ENCODE data around the gene USP34. TPM values are rescaled to one million over a fixed set of nuclear protein-coding genes. Genes with fewer than 3 reads are reported as not detected.

The USP34 gene
- total and polyA plus RNA-seq, 7 experiments from 2014 or later = 15.3 to 186 (median 164) TPM

GRCh38 chr2:61335187-61335586 is 135.7 kb downstream of the USP34 start:
- H3K4me3 Mint-ChIP-seq = no peak overlapping the region
- ATAC-seq = no peak
- Histone ChIP-seq H3K4me3 (ENCODE audit: low read length) (no peak overlapping the region), H3K36me3 (ENCODE audit: control insufficient read depth in 2 of 3, insufficient read depth in 3 of 3, low read length in 3 of 3) (peaks cover 0 to 23% (median 7%) of the 10 kb centered on the region in 3 experiments), H3K4me1 (ENCODE audit: control insufficient read depth in 2 of 2, insufficient read depth in 2 of 2, low read length in 2 of 2) (no peaks in the 10 kb centered on the region), H3K27me3 (ENCODE audit: control insufficient read depth in 2 of 2, insufficient read depth in 2 of 2, low read length in 2 of 2) (no peaks in the 10 kb centered on the region), H3K27ac (ENCODE audit: low read depth, low read length) (no peak overlapping the region), H3K9me3 (ENCODE audit: control insufficient read depth in 2 of 3, low read length in 3 of 3) (no peaks in the 10 kb centered on the region)
- no peaks in the 10 kb centered on the region for H3K9me3 Mint-ChIP-seq
- intact Hi-C loops (cut with micrococcal nuclease) = no loop called here
- ChIA-PET CTCF (no interaction called here), POLR2A (no interaction called here)
- no peaks in the 10 kb centered on the region for H3K27me3 Mint-ChIP-seq
- DNase-seq = no peak
- H3K27ac Mint-ChIP-seq = peak overlapping the region in 1 of 9 donors; percentile 12
- peaks cover 0 to 8% (median 4%) of the 10 kb centered on the region in 7 donors for H3K4me1 Mint-ChIP-seq
- peaks cover 4 to 52% (median 27%) of the 10 kb centered on the region in 5 donors for H3K36me3 Mint-ChIP-seq

GRCh38 chr2:61334466-61334865 is 136.4 kb downstream of the USP34 start:
- Mint-ChIP-seq H3K27me3 (no peaks in the 10 kb centered on the region), H3K27ac (peak overlapping the region in 2 of 9 donors; percentile 16 to 57), H3K4me1 (peaks cover 0 to 8% (median 4%) of the 10 kb centered on the region in 7 donors), H3K36me3 (peaks cover 4 to 57% (median 31%) of the 10 kb centered on the region in 5 donors), H3K9me3 (no peaks in the 10 kb centered on the region), H3K4me3 (no peak overlapping the region)
- Histone ChIP-seq H3K27ac (ENCODE audit: low read depth, low read length) (no peak overlapping the region), H3K27me3 (ENCODE audit: control insufficient read depth in 2 of 2, insufficient read depth in 2 of 2, low read length in 2 of 2) (no peaks in the 10 kb centered on the region), H3K4me1 (ENCODE audit: control insufficient read depth in 2 of 2, insufficient read depth in 2 of 2, low read length in 2 of 2) (no peaks in the 10 kb centered on the region), H3K9me3 (ENCODE audit: control insufficient read depth in 2 of 3, low read length in 3 of 3) (no peaks in the 10 kb centered on the region), H3K36me3 (ENCODE audit: control insufficient read depth in 2 of 3, insufficient read depth in 3 of 3, low read length in 3 of 3) (peaks cover 0 to 29% (median 12%) of the 10 kb centered on the region in 3 experiments), H3K4me3 (ENCODE audit: low read length) (no peak overlapping the region)
- ATAC-seq (no peak), DNase-seq (no peak)
- ChIA-PET CTCF (no interaction called here), POLR2A (no interaction called here)
- intact Hi-C loops (cut with micrococcal nuclease) = no loop called here

GRCh38 chr2:61328707-61329251 is 142.1 kb downstream of the USP34 start:
- no peaks in the 10 kb centered on the region for H3K4me1 ChIP-seq (ENCODE audit: control insufficient read depth in 2 of 2, insufficient read depth in 2 of 2, low read length in 2 of 2)
- peaks cover 2 to 25% (median 4%) of the 10 kb centered on the region in 7 donors for H3K4me1 Mint-ChIP-seq
- peaks cover 0 to 45% (median 4%) of the 10 kb centered on the region in 3 experiments for H3K36me3 ChIP-seq (ENCODE audit: control insufficient read depth in 2 of 3, insufficient read depth in 3 of 3, low read length in 3 of 3)
- no peaks in the 10 kb centered on the region for H3K27me3 ChIP-seq (ENCODE audit: control insufficient read depth in 2 of 2, insufficient read depth in 2 of 2, low read length in 2 of 2)
- CTCF ChIA-PET = no interaction called here
- peak overlapping the region in 1 of 10 donors; percentile 5 for H3K4me3 Mint-ChIP-seq
- H3K36me3 Mint-ChIP-seq = peaks cover 4 to 49% (median 26%) of the 10 kb centered on the region in 5 donors
- H3K27ac ChIP-seq (ENCODE audit: low read depth, low read length) = no peak overlapping the region
- H3K9me3 Mint-ChIP-seq = peaks cover 0 to 2% (median 0%) of the 10 kb centered on the region in 11 donors
- no peak overlapping the region for H3K4me3 ChIP-seq (ENCODE audit: low read length)
- intact Hi-C loops (cut with micrococcal nuclease) = no loop called here
- peak overlapping the region in 2 of 9 donors; percentile 53 to 59 for H3K27ac Mint-ChIP-seq
- no peaks in the 10 kb centered on the region for H3K9me3 ChIP-seq (ENCODE audit: control insufficient read depth in 2 of 3, low read length in 3 of 3)
- no peaks in the 10 kb centered on the region for H3K27me3 Mint-ChIP-seq
- ATAC-seq = no peak
- DNase-seq = no peak
- POLR2A ChIA-PET = no interaction called here

GRCh38 chr2:61327173-61327572 is 143.7 kb downstream of the USP34 start:
- POLR2A ChIA-PET = no interaction called here
- no peak for DNase-seq

GRCh38 chr2:61326423-61326822 is 144.5 kb downstream of the USP34 start:
- H3K27ac ChIP-seq (ENCODE audit: low read depth, low read length) = no peak overlapping the region
- DNase-seq = no peak
- H3K4me3 ChIP-seq (ENCODE audit: low read length) = no peak overlapping the region
- no peaks in the 10 kb centered on the region for H3K9me3 ChIP-seq (ENCODE audit: control insufficient read depth in 2 of 3, low read length in 3 of 3)
- H3K4me1 ChIP-seq (ENCODE audit: control insufficient read depth in 2 of 2, insufficient read depth in 2 of 2, low read length in 2 of 2) = no peaks in the 10 kb centered on the region
- Mint-ChIP-seq H3K27ac (no peak overlapping the region), H3K27me3 (no peaks in the 10 kb centered on the region), H3K4me1 (peaks cover 2 to 25% (median 4%) of the 10 kb centered on the region in 7 donors), H3K4me3 (no peak overlapping the region), H3K9me3 (peaks cover 0 to 3% (median 0%) of the 10 kb centered on the region in 11 donors), H3K36me3 (peaks cover 8 to 55% (median 33%) of the 10 kb centered on the region in 5 donors)
- no peaks in the 10 kb centered on the region for H3K27me3 ChIP-seq (ENCODE audit: control insufficient read depth in 2 of 2, insufficient read depth in 2 of 2, low read length in 2 of 2)
- peaks cover 0 to 47% (median 4%) of the 10 kb centered on the region in 3 experiments for H3K36me3 ChIP-seq (ENCODE audit: control insufficient read depth in 2 of 3, insufficient read depth in 3 of 3, low read length in 3 of 3)
- POLR2A ChIA-PET = interaction anchor here (0.8 kb wide), 1 partner anchor 1455 kb away, joined by 3 read pairs; no protein-coding TSS in a partner anchor
- intact Hi-C loops (cut with micrococcal nuclease) = no loop called here
- no peak for ATAC-seq
- CTCF ChIA-PET = no interaction called here

More at GRCh38 chr2:61327173-61327572, 143.7 kb downstream of the USP34 start:
- Mint-ChIP-seq H3K27ac (peak overlapping the region in 4 of 9 donors; percentile 8 to 52 (median 26)), H3K4me1 (peaks cover 2 to 25% (median 4%) of the 10 kb centered on the region in 7 donors), H3K27me3 (no peaks in the 10 kb centered on the region), H3K9me3 (peaks cover 0 to 2% (median 0%) of the 10 kb centered on the region in 11 donors), H3K36me3 (peaks cover 6 to 48% (median 31%) of the 10 kb centered on the region in 5 donors), H3K4me3 (peak overlapping the region in 1 of 10 donors; percentile 46)
- H3K4me3 ChIP-seq (ENCODE audit: low read length) = no peak overlapping the region
- intact Hi-C loops (cut with micrococcal nuclease) = no loop called here
- no peaks in the 10 kb centered on the region for H3K4me1 ChIP-seq (ENCODE audit: control insufficient read depth in 2 of 2, insufficient read depth in 2 of 2, low read length in 2 of 2)
- no peaks in the 10 kb centered on the region for H3K9me3 ChIP-seq (ENCODE audit: control insufficient read depth in 2 of 3, low read length in 3 of 3)
- no peak for ATAC-seq
- peaks cover 0 to 43% (median 4%) of the 10 kb centered on the region in 3 experiments for H3K36me3 ChIP-seq (ENCODE audit: control insufficient read depth in 2 of 3, insufficient read depth in 3 of 3, low read length in 3 of 3)
- H3K27me3 ChIP-seq (ENCODE audit: control insufficient read depth in 2 of 2, insufficient read depth in 2 of 2, low read length in 2 of 2) = no peaks in the 10 kb centered on the region
- CTCF ChIA-PET = no interaction called here
- H3K27ac ChIP-seq (ENCODE audit: low read depth, low read length) = no peak overlapping the region

GRCh38 chr2:61320181-61320580 is 150.7 kb downstream of the USP34 start:
- intact Hi-C loops (cut with micrococcal nuclease) = no loop called here
- Mint-ChIP-seq H3K4me3 (no peak overlapping the region), H3K36me3 (peaks cover 4 to 49% (median 22%) of the 10 kb centered on the region in 5 donors), H3K4me1 (peaks cover 0 to 4% (median 0%) of the 10 kb centered on the region in 7 donors), H3K9me3 (peaks cover 0 to 2% (median 0%) of the 10 kb centered on the region in 11 donors), H3K27ac (no peak overlapping the region), H3K27me3 (no peaks in the 10 kb centered on the region)
- no peak overlapping the region for H3K27ac ChIP-seq (ENCODE audit: low read depth, low read length)
- no peak for DNase-seq
- no peaks in the 10 kb centered on the region for H3K27me3 ChIP-seq (ENCODE audit: control insufficient read depth in 2 of 2, insufficient read depth in 2 of 2, low read length in 2 of 2)
- CTCF ChIA-PET = no interaction called here
- no peaks in the 10 kb centered on the region for H3K9me3 ChIP-seq (ENCODE audit: control insufficient read depth in 2 of 3, low read length in 3 of 3)
- peaks cover 0 to 46% (median 3%) of the 10 kb centered on the region in 3 experiments for H3K36me3 ChIP-seq (ENCODE audit: control insufficient read depth in 2 of 3, insufficient read depth in 3 of 3, low read length in 3 of 3)
- ATAC-seq = no peak
- no peak overlapping the region for H3K4me3 ChIP-seq (ENCODE audit: low read length)
- no peaks in the 10 kb centered on the region for H3K4me1 ChIP-seq (ENCODE audit: control insufficient read depth in 2 of 2, insufficient read depth in 2 of 2, low read length in 2 of 2)
- POLR2A ChIA-PET = no interaction called here

- POLR2A ChIA-PET = interaction anchor here (0.7 kb wide), 1 partner anchor 130 kb away, joined by 3 read pairs; no protein-coding TSS in a partner anchor
- CTCF ChIA-PET = no interaction called here
Measured at GRCh38 chr2:61318553-61318952, 152.3 kb downstream of the USP34 start.

More at GRCh38 chr2:61318553-61318952, 152.3 kb downstream of the USP34 start:
- H3K27ac Mint-ChIP-seq = no peak overlapping the region
- no peaks in the 10 kb centered on the region for H3K27me3 ChIP-seq (ENCODE audit: control insufficient read depth in 2 of 2, insufficient read depth in 2 of 2, low read length in 2 of 2)
- DNase-seq (no peak), ATAC-seq (no peak)
- no peaks in the 10 kb centered on the region for H3K9me3 ChIP-seq (ENCODE audit: control insufficient read depth in 2 of 3, low read length in 3 of 3)
- H3K36me3 ChIP-seq (ENCODE audit: control insufficient read depth in 2 of 3, insufficient read depth in 3 of 3, low read length in 3 of 3) = peaks cover 3 to 37% (median 3%) of the 10 kb centered on the region in 3 experiments
- H3K27ac ChIP-seq (ENCODE audit: low read depth, low read length) = no peak overlapping the region
- H3K27me3 Mint-ChIP-seq = no peaks in the 10 kb centered on the region
- H3K4me3 ChIP-seq (ENCODE audit: low read length) = no peak overlapping the region
- H3K4me1 Mint-ChIP-seq = peaks cover 0 to 4% (median 0%) of the 10 kb centered on the region in 7 donors
- no peak overlapping the region for H3K4me3 Mint-ChIP-seq
- peaks cover 4 to 45% (median 17%) of the 10 kb centered on the region in 5 donors for H3K36me3 Mint-ChIP-seq
- intact Hi-C loops (cut with micrococcal nuclease) = no loop called here
- peaks cover 0 to 2% (median 0%) of the 10 kb centered on the region in 11 donors for H3K9me3 Mint-ChIP-seq
- no peaks in the 10 kb centered on the region for H3K4me1 ChIP-seq (ENCODE audit: control insufficient read depth in 2 of 2, insufficient read depth in 2 of 2, low read length in 2 of 2)

Measured in naive thymus-derived CD4-positive, alpha-beta T cell (primary cell).